Stimulated activated CD4-positive, alpha-beta T cell treated with anti-CD3 and anti-CD28 coated beads, Interleukin-4, amount 100 ng/mL, for 24 hours (primary cell): ENCODE data around the gene FRK.

Source experiments
- DNase-seq: peaks from one replicate; pipeline ENCODE4 v3.0.0-alpha.2; 2020

Gene FRK

GRCh38 chr6:116033687-116034303, 26.9 kb downstream of the FRK start:
- DNase-seq: no peak

- DNase-seq: no peak
These were observed 29.9 kb downstream of the FRK start for GRCh38 chr6:116030770-116031169.

- no peak for DNase-seq
These were observed 31.2 kb downstream of the FRK start for GRCh38 chr6:116029535-116029934.

GRCh38 chr6:116028233-116028632, 32.5 kb downstream of the FRK start:
- DNase-seq: no peak

- no peak for DNase-seq
These were observed 32.9 kb downstream of the FRK start for GRCh38 chr6:116027801-116028200.

GRCh38 chr6:116025405-116025804, 35.3 kb downstream of the FRK start:
- DNase-seq: no peak

- DNase-seq: no peak
These were observed 37.7 kb downstream of the FRK start for GRCh38 chr6:116022841-116023445.

GRCh38 chr6:116020738-116021137, 40.0 kb downstream of the FRK start:
- DNase-seq: no peak

GRCh38 chr6:116019428-116019827, 41.3 kb downstream of the FRK start:
- no peak for DNase-seq

GRCh38 chr6:116018976-116019375, 41.7 kb downstream of the FRK start:
- DNase-seq: no peak

- DNase-seq: no peak
These were observed 43.0 kb downstream of the FRK start for GRCh38 chr6:116017546-116018295.

- DNase-seq: no peak
These were observed 43.7 kb downstream of the FRK start for GRCh38 chr6:116016846-116017545.

GRCh38 chr6:116015983-116016382, 44.7 kb downstream of the FRK start:
- DNase-seq: no peak

- no peak for DNase-seq
These were observed 45.1 kb downstream of the FRK start for GRCh38 chr6:116015561-116015960.

- no peak for DNase-seq
These were observed 47.7 kb downstream of the FRK start for GRCh38 chr6:116012951-116013350.

- DNase-seq: no peak
These were observed 48.2 kb downstream of the FRK start for GRCh38 chr6:116012471-116012949.

- DNase-seq: peak; percentile 48
These were observed 49.2 kb downstream of the FRK start for GRCh38 chr6:116011520-116011919.

- peak; percentile 49 for DNase-seq
These were observed 49.8 kb downstream of the FRK start for GRCh38 chr6:116010790-116011401.

GRCh38 chr6:116010386-116010785, 50.3 kb downstream of the FRK start:
- DNase-seq: no peak

GRCh38 chr6:116008470-116009243, 52.0 kb downstream of the FRK start:
- no peak for DNase-seq

- DNase-seq: no peak
These were observed 55.6 kb downstream of the FRK start for GRCh38 chr6:116004841-116005815.
